Measurements from ENCODE around the gene CADM2. TPM values are rescaled to one million over a fixed set of nuclear protein-coding genes. Genes with fewer than 3 reads are reported as not detected.

CADM2 gene
- total and polyA plus RNA-seq, 2 experiments from 2014 or later: 13.3 to 47.5 TPM

GRCh38 chr3:85890043-85890555, 931.3 kb downstream of the CADM2 start:
- H3K36me3 Mint-ChIP-seq (ENCODE audit: low read depth): peaks cover 20% of the 10 kb centered on the region
- peaks cover 23% of the 10 kb centered on the region; the same call in 1 of the 2 replicates for H3K4me1 ChIP-seq (ENCODE audit: insufficient read depth)

More at GRCh38 chr3:85890043-85890555, 931.3 kb downstream of the CADM2 start:
- Mint-ChIP-seq H3K27ac (peak overlapping the region; percentile 92), H3K4me1 (peaks cover 28% of the 10 kb centered on the region), H3K9me3 (peaks cover 15% of the 10 kb centered on the region), H3K27me3 (ENCODE audit: insufficient read depth, low read depth, poor library complexity) (no peaks in the 10 kb centered on the region), H3K4me3 (peak overlapping the region; percentile 46)
- Histone ChIP-seq H3K4me2 (no peak overlapping the region; the same call in 1 of the 2 replicates), H3K4me3 (no peak overlapping the region), H4K20me1 (replicated peaks; ENCODE audit: insufficient read depth) (no peaks in the 10 kb centered on the region), H3K27me3 (ENCODE audit: insufficient read depth) (no peaks in the 10 kb centered on the region), H2AFZ (no peak overlapping the region), H3K79me2 (replicated peaks; ENCODE audit: insufficient read depth) (no peaks in the 10 kb centered on the region), H3K9me2 (ENCODE audit: insufficient read depth) (no peaks in the 10 kb centered on the region; the same call in 1 of the 2 replicates), H3K27ac (ENCODE audit: low read depth) (no peak overlapping the region), H3F3A (replicated peaks; ENCODE audit: low read depth) (no peaks in the 10 kb centered on the region), H3K36me3 (ENCODE audit: insufficient read depth) (no peaks in the 10 kb centered on the region)
- peak; percentile 85 for ATAC-seq
- TF ChIP-seq CREB1 (CRISPR knock-in tag; IDR thresholded peaks at IDR 0.05; ENCODE audit: low read depth): no peak
- TF ChIP-seq CTCF (conservative IDR thresholded peaks at IDR 0.05; ENCODE audit: low read depth in 2 of 2): no peak
- no peak for TF ChIP-seq ZNF331 (CRISPR knock-in tag; IDR thresholded peaks at IDR 0.05; ENCODE audit: low read depth)
- TF ChIP-seq STAT1 (IDR thresholded peaks at IDR 0.05; ENCODE audit: unreplicated experiment): no peak
- no peak for TF ChIP-seq NANOG (IDR thresholded peaks at IDR 0.05; ENCODE audit: borderline replicate concordance)
- no peak for TF ChIP-seq ETS1 (IDR thresholded peaks at IDR 0.05)
- no peak for TF ChIP-seq JUNB (IDR thresholded peaks at IDR 0.05; ENCODE audit: unreplicated experiment)
- no peak for TF ChIP-seq REST (IDR thresholded peaks at IDR 0.05; ENCODE audit: unreplicated experiment)
- no peak for TF ChIP-seq ZNF462 (CRISPR knock-in tag; IDR thresholded peaks at IDR 0.05)
- no peak for TF ChIP-seq EZH2phosphoT487 (IDR thresholded peaks at IDR 0.05; ENCODE audit: unreplicated experiment)
- no peak for TF ChIP-seq POLR2AphosphoS5 (IDR thresholded peaks at IDR 0.05; ENCODE audit: low read depth)
- no peak for TF ChIP-seq EZH2 (IDR thresholded peaks at IDR 0.05; ENCODE audit: low read depth, unreplicated experiment)
- TF ChIP-seq ZNF114 (CRISPR knock-in tag; IDR thresholded peaks at IDR 0.05): no peak
- DNase-seq (ENCODE audit: low spot score): peak; percentile 32
